OCI-M2 (cell line): Measurements from ENCODE around the gene IGFBP7.

Experiments
- DNase-seq: peaks from one replicate; lab custom pipeline; 2025; ENCODE audit not compliant: unreplicated experiment; lab: John Stamatoyannopoulos, UW

The IGFBP7 gene

GRCh38 chr4:57131849-57132742, 21.9 kb upstream of the IGFBP7 start:
- DNase-seq = no peak

DNA sequence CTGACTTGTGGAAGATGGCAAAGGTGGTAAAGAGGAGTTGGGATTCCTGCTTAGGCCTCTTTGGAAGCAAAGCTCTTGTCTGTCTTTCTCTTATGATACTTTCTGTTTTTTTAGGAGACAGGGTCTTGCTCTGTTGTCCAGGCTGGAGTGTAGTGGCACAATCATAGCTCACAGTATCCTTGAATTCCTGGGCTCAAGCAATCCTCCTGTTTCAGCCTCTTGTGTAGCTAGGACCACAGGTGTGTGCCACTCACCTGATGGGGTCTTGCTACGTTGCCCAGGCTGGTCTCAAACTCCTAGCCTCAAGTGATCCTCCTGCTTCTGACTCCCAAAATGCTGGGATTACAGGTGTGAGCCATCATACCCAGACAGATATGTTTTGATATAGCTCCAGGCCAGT, 19.3 kb upstream of the IGFBP7 start:
- no peak for DNase-seq

DNA sequence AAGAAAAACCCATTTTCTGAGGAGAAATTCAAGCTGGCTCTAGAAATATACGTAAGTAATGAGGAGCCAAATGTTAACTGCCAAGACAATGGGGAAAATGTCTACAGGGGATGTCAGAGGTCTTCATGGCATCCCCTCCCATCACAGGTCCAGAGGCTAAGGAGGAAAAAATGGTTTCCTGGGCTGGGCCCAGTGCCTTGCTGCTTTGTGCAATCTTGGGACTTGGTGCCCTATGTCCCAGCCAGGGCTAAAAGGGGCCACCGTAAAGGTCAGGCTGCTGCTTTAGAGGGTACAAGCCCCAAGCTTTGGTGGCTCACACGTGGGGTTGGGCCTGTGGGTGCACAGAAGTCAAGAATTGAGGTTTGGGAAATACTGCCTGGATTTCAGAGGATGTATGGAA, 17.2 kb upstream of the IGFBP7 start:
- DNase-seq = no peak

DNA sequence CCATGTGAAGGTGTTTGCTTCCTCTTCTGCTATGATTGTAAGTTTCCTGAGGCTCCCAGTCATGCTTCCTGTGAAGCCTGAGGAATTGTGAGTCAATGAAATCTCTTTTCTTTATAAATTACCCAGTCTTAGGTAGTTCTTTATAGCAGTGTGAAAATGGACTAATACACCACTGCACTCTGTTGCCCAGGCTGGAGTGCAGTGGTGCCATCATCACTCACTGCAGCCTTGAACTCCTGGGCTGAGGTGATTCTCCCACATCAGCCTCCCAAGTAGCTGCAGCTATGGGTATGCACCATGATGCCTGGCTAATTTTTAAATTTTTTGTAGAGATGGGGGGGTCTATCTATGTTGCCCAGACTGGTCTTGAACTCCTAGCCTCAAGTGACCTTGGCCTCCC, 15.8 kb upstream of the IGFBP7 start:
- no peak for DNase-seq

DNA sequence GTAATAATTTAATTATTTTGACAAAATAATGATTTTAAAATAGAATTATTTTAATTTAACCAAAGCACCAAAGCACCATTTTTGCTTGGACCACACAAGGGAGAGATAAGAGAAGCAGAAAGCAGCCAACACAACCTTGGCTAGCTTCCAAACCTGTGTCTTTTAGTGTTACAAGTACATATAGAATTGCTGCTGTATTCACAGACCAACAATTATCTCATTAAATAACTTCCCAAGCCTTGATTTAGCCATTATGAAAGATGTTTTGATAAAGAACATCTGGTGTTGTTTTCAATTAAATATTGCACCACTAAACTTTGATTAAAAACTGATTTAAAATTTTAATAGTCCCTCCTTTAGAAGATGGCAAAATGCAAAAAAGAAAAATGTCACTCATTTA, 14.0 kb upstream of the IGFBP7 start:
- no peak for DNase-seq

- no peak for DNase-seq
Measured at GRCh38 chr4:57122959-57123358, 12.8 kb upstream of the IGFBP7 start.

- no peak for DNase-seq
Measured at GRCh38 chr4:57119054-57119651, 9.0 kb upstream of the IGFBP7 start.

- DNase-seq = no peak
Measured at GRCh38 chr4:57117491-57117890, 7.3 kb upstream of the IGFBP7 start.

DNA sequence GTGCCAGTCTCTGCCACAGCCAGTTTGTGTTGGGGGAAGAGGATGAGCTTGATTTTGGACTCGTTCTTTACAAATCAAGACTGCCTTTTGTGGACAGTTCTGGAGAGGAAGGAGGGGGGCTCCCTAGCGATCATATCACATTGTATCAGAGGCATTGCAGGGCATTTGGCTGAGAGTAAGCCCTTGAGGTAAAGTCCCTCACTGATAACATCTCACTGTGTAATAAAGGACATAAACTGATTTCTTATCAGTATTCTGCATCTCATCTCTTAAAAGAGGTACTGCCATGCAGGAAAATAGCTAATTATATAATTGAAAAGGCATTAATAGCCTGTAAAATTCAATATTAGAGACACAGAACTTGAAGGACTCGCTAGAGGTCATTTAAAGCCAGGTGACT, 6.1 kb upstream of the IGFBP7 start:
- no peak for DNase-seq

- DNase-seq = no peak
Measured at GRCh38 chr4:57114973-57115372, 4.8 kb upstream of the IGFBP7 start.

DNA sequence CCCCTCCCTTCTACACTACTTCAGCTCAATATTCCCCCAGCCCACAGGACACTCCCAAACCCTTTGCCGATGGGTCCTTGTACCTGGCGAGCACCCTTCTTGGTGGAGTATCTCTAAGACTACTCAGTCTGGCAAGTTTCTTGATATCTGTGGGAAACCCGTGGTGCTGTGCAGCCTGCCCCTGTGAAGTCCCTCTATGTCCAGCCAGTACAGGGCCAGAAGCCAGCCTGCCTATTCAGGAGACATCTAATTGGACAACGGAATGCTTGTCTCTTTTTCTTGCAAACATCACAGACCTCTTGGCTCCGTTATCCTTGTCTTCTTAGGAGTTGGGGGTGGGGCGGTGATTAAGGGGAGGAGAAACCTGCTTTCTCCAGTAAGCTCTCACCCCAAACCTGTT, 3.7 kb upstream of the IGFBP7 start:
- DNase-seq = no peak

- no peak for DNase-seq
Measured at GRCh38 chr4:57110640-57111511, 691 bp upstream of the IGFBP7 start.

DNA sequence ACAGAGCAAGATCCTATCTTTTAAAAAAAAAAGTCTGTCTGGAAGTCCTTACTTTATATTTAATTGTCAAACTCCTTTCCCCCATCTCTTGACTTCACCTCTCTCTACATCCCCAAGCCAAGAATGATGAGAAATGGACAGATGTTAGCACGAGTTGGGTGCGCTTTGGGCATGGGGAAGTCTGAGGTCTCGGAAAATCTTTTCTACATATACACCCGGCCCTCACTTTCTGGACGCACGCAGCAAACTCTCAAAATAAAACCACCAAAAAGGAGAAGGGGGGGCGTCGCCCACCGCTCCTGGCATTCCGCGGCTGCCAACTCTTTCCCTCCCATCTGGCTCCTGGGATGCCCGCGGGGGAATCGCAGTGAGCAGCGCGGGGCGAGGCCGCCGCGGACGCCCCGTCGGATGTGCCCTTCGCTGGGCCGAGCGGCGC, 756 bp downstream of the IGFBP7 start:
- no peak for DNase-seq

GRCh38 chr4:57106181-57106580, 4.0 kb downstream of the IGFBP7 start:
- DNase-seq = no peak

DNA sequence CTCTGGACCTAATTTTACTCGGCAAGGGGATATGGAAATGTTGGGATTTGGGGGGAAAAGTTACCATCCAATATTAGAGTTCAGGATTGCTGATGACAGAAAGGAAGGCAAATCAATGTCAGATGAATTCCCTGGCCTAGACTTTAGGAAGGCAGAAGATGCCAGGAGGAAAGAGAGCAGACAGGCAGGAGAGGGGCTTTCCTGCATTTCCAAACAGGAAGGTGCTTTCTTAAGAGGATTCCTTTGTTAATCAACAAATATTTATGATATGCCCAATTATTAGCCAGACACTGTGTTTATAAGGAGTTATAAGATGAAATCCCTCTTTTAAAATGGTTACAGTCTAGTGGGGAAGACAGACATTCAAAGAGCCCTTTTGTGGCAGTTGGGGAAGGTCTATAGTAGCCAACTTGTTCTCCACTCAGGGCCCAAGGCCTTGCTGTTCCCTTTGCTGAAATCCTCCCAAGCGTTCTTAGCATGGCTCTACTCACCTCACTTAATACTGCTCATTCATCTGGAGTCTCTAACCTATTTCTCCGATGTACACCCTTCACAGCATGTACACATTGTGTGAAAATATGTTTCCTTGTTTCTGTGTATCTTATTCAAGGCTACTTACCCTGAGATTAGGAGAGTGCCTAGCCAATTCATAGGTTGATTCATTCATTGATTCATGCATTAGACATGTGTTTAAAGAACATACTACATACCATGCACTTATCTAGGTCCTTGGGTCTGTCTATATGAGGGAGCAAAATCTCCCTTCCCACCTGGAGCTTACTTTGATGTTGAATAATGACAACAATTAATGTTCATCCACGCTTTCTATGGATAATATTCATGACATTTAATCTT, 5.3 kb downstream of the IGFBP7 start:
- no peak for DNase-seq

GRCh38 chr4:57103051-57103450, 7.1 kb downstream of the IGFBP7 start:
- no peak for DNase-seq

GRCh38 chr4:57102050-57102624, 8.0 kb downstream of the IGFBP7 start:
- DNase-seq = no peak

DNA sequence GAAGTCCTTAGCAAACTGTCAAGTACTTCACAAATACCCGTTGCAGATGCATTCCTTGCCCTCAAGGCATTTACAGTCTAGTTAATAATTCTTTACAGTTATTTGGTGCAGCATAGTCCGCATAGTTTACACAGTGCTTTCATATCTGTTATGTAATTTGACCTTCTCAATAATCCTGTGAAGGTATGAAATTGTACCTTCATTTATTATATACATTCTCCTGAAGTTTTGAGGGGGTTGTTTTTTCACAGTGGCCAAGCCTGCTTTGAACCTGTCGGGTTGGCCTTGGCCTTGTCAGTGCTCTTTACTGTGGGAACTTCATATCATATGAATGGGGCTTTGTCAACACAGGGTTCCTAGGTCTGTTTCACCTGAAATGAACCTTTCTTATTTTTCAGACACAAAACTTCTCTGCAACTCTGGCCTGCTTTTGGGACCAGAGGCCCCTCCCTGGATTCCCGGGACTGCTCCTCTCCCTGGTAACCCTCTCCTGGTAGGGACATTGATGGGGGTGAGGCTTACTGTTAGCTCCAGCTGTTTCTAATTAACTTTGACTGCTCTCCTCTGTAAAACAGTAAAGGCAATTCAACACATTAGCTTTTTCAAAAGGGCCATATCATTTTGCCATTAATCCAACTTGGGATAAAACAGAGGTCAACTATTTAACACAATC, 9.1 kb downstream of the IGFBP7 start:
- no peak for DNase-seq

GRCh38 chr4:57099363-57099762, 10.8 kb downstream of the IGFBP7 start:
- DNase-seq = no peak

DNA sequence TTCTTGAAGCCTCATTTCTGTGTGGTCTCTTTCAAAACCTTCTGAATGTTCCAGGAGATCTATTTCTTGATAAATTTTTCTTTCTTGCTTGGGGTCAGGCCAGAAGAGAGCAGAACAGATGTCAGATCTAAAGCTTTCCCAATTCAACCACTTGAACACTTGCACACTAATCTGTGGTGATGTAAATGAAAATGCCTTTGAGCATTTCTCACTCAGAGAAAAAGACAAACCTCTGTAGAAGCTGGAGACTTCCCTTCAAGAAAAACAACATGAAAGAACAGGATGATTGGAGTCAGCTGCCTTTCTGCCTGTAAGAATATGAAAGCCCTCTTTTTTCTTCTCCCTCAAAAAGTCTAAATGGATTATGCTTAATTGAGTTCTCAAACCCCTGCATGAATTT, 11.2 kb downstream of the IGFBP7 start:
- DNase-seq = no peak
